Vagina (tissue), 2 donors: Measurements from ENCODE around the gene COL7A1.

Experiments
- CTCF ChIP-seq, 3 experiments: fragments of 450-650 bp in 2 of 3; fragments of 200-600 bp in 1 of 3; sonication (generic) in 1 of 3; IDR thresholded peaks; one replicate each; pipeline ENCODE4 v1.5.1; 2017 to 2019; ENCODE audit warnings: antibody characterized with exemption in 3 of 3, mild to moderate bottlenecking in 2 of 3, moderate library complexity in 2 of 3
- POLR2AphosphoS5 ChIP-seq, 2 donors: sonication (generic); formaldehyde crosslinking; IDR thresholded peaks; one replicate each; pipeline ENCODE4 v1.9.0; 2017; ENCODE audit warnings: antibody characterized with exemption in 2 of 2, mild to moderate bottlenecking in 2 of 2, low read depth in 1 of 2; ENCODE audit not compliant: insufficient read depth in 1 of 2

GRCh38 chr3:48591886-48592518 is 3.1 kb downstream of the COL7A1 start:
- TF ChIP-seq CTCF (IDR thresholded peaks at IDR 0.05) (no peak), POLR2AphosphoS5 (IDR thresholded peaks at IDR 0.05; ENCODE audit: insufficient read depth in 1 of 2, low read depth in 1 of 2) (no peak)
